ENCODE data around the gene RIPK3.
A peak's percentile ranks its signal among the peaks of the same experiment; 100 is the strongest.

The RIPK3 gene

GRCh38 chr14:24307575-24308341, 32.0 kb downstream of the RIPK3 start, which contains the start of gene CIDEB:
TSS of gene CIDEB (minus strand) at chr14:24307977. CDS start at chr14:24307858, 119 bp downstream.
- peak in 1 of 2 donors; percentile 39 for DNase-seq (ENCODE audit: low read depth in 1 of 2, low spot score in 1 of 2)

GRCh38 chr14:24307156-24307574, 32.6 kb downstream of the RIPK3 start:
- DNase-seq (ENCODE audit: low read depth in 1 of 2, low spot score in 1 of 2): no peak

GRCh38 chr14:24304019-24304387, 35.8 kb downstream of the RIPK3 start:
- DNase-seq (ENCODE audit: low read depth in 1 of 2, low spot score in 1 of 2): no peak

- no peak for DNase-seq (ENCODE audit: low read depth in 1 of 2, low spot score in 1 of 2)
Observed at GRCh38 chr14:24300326-24300980, 39.3 kb downstream of the RIPK3 start.

GRCh38 chr14:24299255-24300191, 40.3 kb downstream of the RIPK3 start, which contains the start of the genes DHRS1 and NOP9:
TSS of gene DHRS1 (minus strand) at chr14:24299780. CDS start at chr14:24299106, 674 bp downstream.
TSS of gene NOP9 (plus strand) at chr14:24299850. CDS start at chr14:24299955, 105 bp downstream.
- DNase-seq (ENCODE audit: low read depth in 1 of 2, low spot score in 1 of 2): peak; percentile 89 to 92

GRCh38 chr14:24298892-24299254, 40.9 kb downstream of the RIPK3 start:
- no peak for DNase-seq (ENCODE audit: low read depth in 1 of 2, low spot score in 1 of 2)

GRCh38 chr14:24297190-24297964, 42.4 kb downstream of the RIPK3 start:
- no peak for DNase-seq (ENCODE audit: low read depth in 1 of 2, low spot score in 1 of 2)

- DNase-seq (ENCODE audit: low read depth in 1 of 2, low spot score in 1 of 2): peak; percentile 35 to 59
Observed at GRCh38 chr14:24296341-24297157, 43.2 kb downstream of the RIPK3 start.

GRCh38 chr14:24293525-24293924, 46.3 kb downstream of the RIPK3 start:
- no peak for DNase-seq (ENCODE audit: low read depth in 1 of 2, low spot score in 1 of 2)

- no peak for DNase-seq (ENCODE audit: low read depth in 1 of 2, low spot score in 1 of 2)
Observed at GRCh38 chr14:24292118-24292807, 47.5 kb downstream of the RIPK3 start.

GRCh38 chr14:24291446-24292117, 48.2 kb downstream of the RIPK3 start:
- no peak for DNase-seq (ENCODE audit: low read depth in 1 of 2, low spot score in 1 of 2)

GRCh38 chr14:24290746-24291145, 49.0 kb downstream of the RIPK3 start:
- no peak for DNase-seq (ENCODE audit: low read depth in 1 of 2, low spot score in 1 of 2)

GRCh38 chr14:24289649-24290280, 50.0 kb downstream of the RIPK3 start:
- no peak for DNase-seq (ENCODE audit: low read depth in 1 of 2, low spot score in 1 of 2)

GRCh38 chr14:24286996-24287395, 52.8 kb downstream of the RIPK3 start:
- no peak for DNase-seq (ENCODE audit: low read depth in 1 of 2, low spot score in 1 of 2)
